PFSK-1 (cell line): ENCODE results near the gene NOTCH3.

Experiments
- POLR2AphosphoS5 ChIP-seq: IDR thresholded peaks from 2 replicates; pipeline ENCODE4 v1.6.1; 2012; ENCODE audit warnings: low read depth, mild to moderate bottlenecking, control low read depth, low read length, moderate library complexity
- SIN3A ChIP-seq: IDR thresholded peaks from 2 replicates; pipeline ENCODE4 v1.6.1; 2012; ENCODE audit warnings: mild to moderate bottlenecking, low read length, moderate library complexity, borderline replicate concordance; ENCODE audit not compliant: insufficient read depth
- TAF1 ChIP-seq: IDR thresholded peaks from 2 replicates; pipeline ENCODE4 v1.6.1; 2012; ENCODE audit warnings: low read length, control low read depth, borderline replicate concordance; ENCODE audit not compliant: insufficient read depth

DNA sequence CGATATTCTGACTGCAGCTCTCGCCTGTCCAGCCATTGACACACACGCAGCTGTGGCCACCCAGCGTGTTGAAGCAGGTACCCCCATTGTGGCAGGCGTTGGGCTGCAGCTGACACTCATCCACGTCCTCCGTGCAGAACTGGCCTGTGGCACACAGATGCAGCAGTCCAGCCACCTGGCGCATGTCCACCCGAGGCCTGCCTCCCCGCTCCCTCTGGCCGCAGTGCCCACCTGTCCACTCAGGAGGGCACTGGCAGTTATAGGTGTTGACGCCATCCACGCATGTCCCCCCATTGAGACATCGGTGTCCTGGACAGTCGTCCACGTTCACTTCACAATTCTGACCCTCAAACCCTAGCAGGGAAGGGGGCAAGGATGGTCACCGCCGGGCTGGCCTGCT, 9.3 kb downstream of the NOTCH3 start:
- TF ChIP-seq POLR2AphosphoS5 (no peak), TAF1 (no peak), SIN3A (no peak)
